GM12874 (cell line): ENCODE data around the gene FAT1.

Source experiments
- TF ChIP-seq, protein P1 (sequence below): IDR thresholded peaks from 2 replicates; pipeline ENCODE4 v1.5.1; 2011; ENCODE audit warnings: low read depth, mild to moderate bottlenecking, control low read depth, low read length, moderate library complexity; ENCODE audit not compliant: insufficient read depth

The FAT1 gene

GRCh38 chr4:186591651-186592050 is 132.0 kb downstream of the FAT1 start:
- TF ChIP-seq, protein P1, sequence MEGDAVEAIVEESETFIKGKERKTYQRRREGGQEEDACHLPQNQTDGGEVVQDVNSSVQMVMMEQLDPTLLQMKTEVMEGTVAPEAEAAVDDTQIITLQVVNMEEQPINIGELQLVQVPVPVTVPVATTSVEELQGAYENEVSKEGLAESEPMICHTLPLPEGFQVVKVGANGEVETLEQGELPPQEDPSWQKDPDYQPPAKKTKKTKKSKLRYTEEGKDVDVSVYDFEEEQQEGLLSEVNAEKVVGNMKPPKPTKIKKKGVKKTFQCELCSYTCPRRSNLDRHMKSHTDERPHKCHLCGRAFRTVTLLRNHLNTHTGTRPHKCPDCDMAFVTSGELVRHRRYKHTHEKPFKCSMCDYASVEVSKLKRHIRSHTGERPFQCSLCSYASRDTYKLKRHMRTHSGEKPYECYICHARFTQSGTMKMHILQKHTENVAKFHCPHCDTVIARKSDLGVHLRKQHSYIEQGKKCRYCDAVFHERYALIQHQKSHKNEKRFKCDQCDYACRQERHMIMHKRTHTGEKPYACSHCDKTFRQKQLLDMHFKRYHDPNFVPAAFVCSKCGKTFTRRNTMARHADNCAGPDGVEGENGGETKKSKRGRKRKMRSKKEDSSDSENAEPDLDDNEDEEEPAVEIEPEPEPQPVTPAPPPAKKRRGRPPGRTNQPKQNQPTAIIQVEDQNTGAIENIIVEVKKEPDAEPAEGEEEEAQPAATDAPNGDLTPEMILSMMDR: no peak

DNA sequence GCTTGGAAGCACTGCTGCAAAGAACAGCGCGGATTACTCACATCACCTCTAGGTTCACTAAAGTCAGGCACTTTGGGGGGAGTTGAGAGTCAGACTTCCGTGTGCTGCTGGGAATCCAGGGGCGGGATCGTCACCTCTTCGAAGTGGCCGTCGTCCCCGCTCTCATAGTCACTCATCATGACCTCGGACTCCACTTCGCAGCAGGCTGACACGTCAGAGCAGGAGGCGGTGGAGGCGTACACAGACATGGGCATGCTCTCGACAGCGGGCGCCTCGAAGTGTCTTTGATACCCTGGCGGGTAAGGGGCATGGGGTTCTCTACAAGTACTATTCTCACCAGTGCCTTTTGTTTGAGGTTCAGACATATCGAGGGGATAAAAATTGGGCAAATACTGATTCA is 135.2 kb downstream of the FAT1 start:
- TF ChIP-seq, protein P1: no peak

- TF ChIP-seq, protein P1: peak; percentile 70
Observed at GRCh38 chr4:186587416-186588018, 136.1 kb downstream of the FAT1 start.

DNA sequence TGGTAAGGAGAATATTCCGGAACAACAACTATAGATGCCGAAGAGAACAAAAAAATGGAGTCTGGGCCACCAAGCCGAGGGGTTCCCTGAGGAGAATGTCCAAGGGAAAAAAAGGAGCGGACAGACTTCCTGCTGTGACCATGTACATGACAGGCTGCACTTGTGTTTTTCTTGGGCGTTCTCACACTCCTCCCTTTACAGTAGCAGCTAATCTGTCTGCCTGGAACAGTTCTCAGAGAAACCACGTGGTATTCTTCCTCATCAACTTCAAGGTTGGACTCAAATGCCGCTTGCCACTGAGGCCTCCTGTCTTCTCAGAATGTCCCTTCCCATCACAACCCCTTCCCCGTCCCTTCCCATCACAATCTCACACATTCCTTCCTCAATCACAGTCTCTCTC is 137.5 kb downstream of the FAT1 start:
- TF ChIP-seq, protein P1: no peak

DNA sequence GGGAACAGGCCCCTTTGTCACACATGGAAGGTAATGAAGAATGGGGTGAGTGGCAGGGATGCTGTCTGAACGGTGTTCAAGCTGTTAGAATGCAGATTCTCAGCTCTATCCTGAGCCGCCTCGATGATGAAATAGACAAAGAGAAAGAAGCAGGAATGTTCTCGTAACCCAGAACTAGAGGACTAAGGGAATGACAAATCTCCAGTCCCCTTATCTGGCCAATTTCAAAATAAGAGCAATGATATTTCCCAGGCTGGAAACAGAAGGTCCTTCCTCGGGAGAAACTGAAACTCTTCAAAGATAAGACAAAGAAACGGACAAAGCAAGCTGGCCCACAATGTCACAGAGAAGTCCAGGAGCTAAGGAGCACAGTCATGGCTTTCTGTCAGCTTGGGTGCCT is 138.7 kb downstream of the FAT1 start:
- TF ChIP-seq, protein P1: no peak

DNA sequence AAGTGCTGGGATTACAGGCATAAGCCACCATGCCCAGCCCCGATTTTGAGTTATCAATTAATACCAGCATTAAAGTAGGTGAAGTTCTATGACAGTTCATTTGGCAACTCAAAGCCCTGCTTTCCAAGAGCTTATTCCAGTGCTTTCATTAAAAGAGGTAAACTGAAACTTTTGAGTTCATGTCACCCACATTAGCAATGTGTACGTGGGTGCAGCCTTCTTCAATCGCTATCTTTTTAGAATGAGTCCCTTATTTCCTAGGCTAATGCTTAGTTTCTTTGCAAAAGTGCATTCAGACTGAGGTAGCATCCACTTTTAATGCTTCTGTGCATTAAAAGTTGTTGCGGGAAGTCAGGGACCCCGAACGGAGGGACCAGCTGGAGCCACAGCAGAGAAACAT is 142.2 kb downstream of the FAT1 start:
- TF ChIP-seq, protein P1: no peak

- TF ChIP-seq, protein P1: no peak
Observed at GRCh38 chr4:186580669-186581068, 143.0 kb downstream of the FAT1 start.
